GM10248 (cell line): ENCODE results near the gene CDC42EP4.

Experiments used
- CTCF ChIA-PET: fragments of 300-600 bp; sonication (Branson Sonifier 250); formaldehyde crosslinking; extraction: SDS; loops from one replicate; lab custom pipeline; 2021; ENCODE audit warnings: antibody characterized with exemption; lab: Yijun Ruan, JAX
- POLR2A ChIA-PET: fragments of 350-650 bp; sonication (Branson Sonifier 250); formaldehyde crosslinking; extraction: SDS; loops from one replicate; lab custom pipeline; 2020; ENCODE audit warnings: antibody characterized with exemption; lab: Yijun Ruan, JAX
- DNase-seq: peaks from one replicate; pipeline ENCODE4 v3.0.0; 2012; ENCODE audit errors: extremely low spot score
- TF ChIP-seq, protein P1 (sequence below): IDR thresholded peaks from 2 replicates; pipeline ENCODE4 v1.5.1; 2012; ENCODE audit warnings: mild to moderate bottlenecking, low read depth; ENCODE audit errors: extremely low read depth, missing control alignments, control extremely low read depth

Gene CDC42EP4

GRCh38 chr17:73357318-73357717 lies 45.5 kb upstream of the CDC42EP4 start:
- DNase-seq: no peak
- ChIA-PET CTCF (interaction anchor here (1.3 to 1.6 kb wide), 2 partner anchors 13 to 101 kb away, joined by 3 to 9 read pairs; no protein-coding TSS in a partner anchor), POLR2A (no interaction called here)
- TF ChIP-seq, protein P1, sequence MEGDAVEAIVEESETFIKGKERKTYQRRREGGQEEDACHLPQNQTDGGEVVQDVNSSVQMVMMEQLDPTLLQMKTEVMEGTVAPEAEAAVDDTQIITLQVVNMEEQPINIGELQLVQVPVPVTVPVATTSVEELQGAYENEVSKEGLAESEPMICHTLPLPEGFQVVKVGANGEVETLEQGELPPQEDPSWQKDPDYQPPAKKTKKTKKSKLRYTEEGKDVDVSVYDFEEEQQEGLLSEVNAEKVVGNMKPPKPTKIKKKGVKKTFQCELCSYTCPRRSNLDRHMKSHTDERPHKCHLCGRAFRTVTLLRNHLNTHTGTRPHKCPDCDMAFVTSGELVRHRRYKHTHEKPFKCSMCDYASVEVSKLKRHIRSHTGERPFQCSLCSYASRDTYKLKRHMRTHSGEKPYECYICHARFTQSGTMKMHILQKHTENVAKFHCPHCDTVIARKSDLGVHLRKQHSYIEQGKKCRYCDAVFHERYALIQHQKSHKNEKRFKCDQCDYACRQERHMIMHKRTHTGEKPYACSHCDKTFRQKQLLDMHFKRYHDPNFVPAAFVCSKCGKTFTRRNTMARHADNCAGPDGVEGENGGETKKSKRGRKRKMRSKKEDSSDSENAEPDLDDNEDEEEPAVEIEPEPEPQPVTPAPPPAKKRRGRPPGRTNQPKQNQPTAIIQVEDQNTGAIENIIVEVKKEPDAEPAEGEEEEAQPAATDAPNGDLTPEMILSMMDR: no peak

GRCh38 chr17:73356561-73357170 lies 44.9 kb upstream of the CDC42EP4 start:
- TF ChIP-seq, protein P1: no peak
- DNase-seq: no peak
- ChIA-PET CTCF (interaction anchor here (1.2 to 1.8 kb wide), 3 partner anchors 13 to 632 kb away, joined by 3 to 9 read pairs (median 5); no protein-coding TSS in a partner anchor), POLR2A (no interaction called here)

DNA sequence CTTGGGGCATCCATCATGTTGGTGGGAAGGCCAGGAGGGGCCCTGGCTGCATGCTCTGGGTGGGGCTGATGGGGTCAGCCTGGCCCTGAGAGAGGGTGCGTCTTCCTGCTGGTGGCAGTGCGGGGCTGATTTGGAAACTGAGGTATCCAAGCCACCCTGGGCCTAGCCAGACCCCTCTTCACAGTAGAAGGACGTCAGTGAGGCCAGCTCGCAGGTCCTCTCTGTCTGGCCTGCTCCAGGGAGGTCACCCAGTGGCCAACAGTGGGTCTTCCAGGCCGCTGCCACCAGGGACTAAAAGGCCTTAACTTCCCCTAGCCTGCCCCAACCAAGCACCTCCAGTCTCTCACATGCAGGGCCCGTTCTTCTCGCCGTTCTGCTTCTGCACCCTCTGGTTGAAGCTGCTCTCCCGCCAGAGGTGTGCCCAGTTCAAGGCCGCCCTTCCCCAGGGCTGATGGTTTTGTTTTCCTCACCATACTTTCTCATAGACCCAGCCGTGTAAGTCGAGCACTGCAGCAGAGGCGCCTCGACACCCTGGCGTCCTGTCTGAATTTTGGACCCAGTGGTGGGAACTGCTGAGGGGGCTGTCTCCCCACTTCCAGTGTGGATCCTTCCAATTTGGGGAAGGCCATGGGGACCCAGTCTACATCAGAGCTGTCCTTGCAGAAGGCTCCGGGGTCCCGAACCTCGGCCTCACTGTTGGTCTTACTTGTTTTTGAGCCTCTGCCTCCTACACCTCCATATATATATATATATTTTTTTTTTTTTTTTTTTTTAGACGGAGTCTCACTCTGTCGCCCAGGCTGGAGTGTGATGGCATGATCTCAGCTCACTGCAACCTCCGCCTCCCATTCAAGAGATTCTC lies 42.9 kb upstream of the CDC42EP4 start:
- ChIA-PET CTCF (interaction anchor here (0.9 to 1.8 kb wide), 2 partner anchors 12 to 627 kb away, joined by 3 to 5 read pairs; no protein-coding TSS in a partner anchor), POLR2A (no interaction called here)
- TF ChIP-seq, protein P1: no peak
- no peak for DNase-seq

DNA sequence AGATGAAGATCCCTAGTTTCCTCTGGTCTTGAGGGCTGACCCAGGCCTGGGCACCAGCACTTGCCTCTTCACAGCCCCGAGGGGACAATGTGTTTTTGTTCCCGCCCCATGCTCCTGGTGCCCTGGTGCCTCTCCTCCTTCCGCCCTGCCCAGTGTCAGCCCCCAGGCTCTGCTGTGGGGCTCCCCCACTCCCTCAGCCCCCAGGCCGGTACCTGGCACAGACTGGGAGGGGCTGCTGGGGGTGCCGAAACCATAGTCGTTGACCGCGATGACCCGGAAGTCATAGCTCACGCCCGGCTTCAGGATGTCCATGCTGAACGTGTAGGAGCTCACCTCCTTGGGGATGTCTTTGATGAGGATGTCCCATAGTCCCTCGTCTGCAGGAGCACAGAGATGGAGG lies 40.5 kb upstream of the CDC42EP4 start:
- ChIA-PET POLR2A (interaction anchor here (0.5 kb wide), 1 partner anchor 23 kb away, joined by 3 read pairs; no protein-coding TSS in a partner anchor), CTCF (no interaction called here)
- TF ChIP-seq, protein P1: no peak
- no peak for DNase-seq

- ChIA-PET CTCF (no interaction called here), POLR2A (interaction anchor here (0.5 kb wide), 1 partner anchor 24 kb away, joined by 3 read pairs; no protein-coding TSS in a partner anchor)
- DNase-seq: no peak
- TF ChIP-seq, protein P1: no peak
Measured at GRCh38 chr17:73351764-73352163, 40.0 kb upstream of the CDC42EP4 start.

- TF ChIP-seq, protein P1: no peak
- no peak for DNase-seq
- ChIA-PET POLR2A (no interaction called here), CTCF (interaction anchor here (2.8 kb wide), 1 partner anchor 19 kb away, joined by 9 read pairs; no protein-coding TSS in a partner anchor)
Measured at GRCh38 chr17:73350864-73351263, 39.1 kb upstream of the CDC42EP4 start.
